HG02571 (cell line): ENCODE results near the gene FAM72D.
"Not testable (repeated sequence)": the region's sequence is repeated elsewhere in the genome, so short reads cannot be mapped to it uniquely, and the experiment has no call there.

Experiments used
- ATAC-seq: cut with Tn5 transposase; IDR thresholded peaks from one replicate; pipeline ENCODE4 v1.9.1; 2021; ENCODE audit warnings: mild to moderate bottlenecking, moderate library complexity; ENCODE audit not compliant: unreplicated experiment

FAM72D gene

DNA sequence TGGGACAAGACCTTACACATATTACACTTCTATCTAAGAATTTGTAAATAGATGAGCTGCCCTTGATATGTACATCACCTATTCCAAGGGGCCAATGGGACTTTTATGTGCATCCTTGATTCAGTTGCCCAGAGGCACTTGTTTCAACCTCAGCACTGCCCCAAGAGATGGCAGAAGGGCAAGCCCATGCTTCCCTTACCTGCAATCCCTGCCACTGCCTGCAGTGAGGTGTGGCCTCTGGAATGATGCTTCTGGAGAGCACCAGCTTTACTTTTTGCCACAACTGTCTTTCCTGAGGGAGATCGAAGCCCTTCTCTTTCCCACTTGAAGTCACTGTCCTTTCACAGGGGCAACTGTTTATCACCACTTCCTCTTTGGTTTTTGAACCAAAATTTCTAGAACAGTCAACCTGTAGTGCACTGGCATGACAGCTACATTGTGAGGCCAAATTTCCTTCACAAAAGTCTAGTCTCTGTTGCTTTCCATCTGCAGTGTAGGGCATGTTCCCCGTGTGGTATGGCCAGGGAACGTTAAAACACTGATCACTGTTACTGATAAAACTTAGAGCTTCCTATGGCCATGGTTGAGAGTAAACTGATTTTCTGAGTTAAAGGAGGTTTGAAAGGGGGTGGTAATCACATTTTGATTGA lies 48.6 kb downstream of the FAM72D start:
- ATAC-seq = not testable (repeated sequence)

- not testable (repeated sequence) for ATAC-seq
Measured at GRCh38 chr1:145146308-145146707, 50.5 kb downstream of the FAM72D start.

- ATAC-seq = not testable (repeated sequence)
Measured at GRCh38 chr1:145147172-145147571, 51.4 kb downstream of the FAM72D start.

- ATAC-seq = not testable (repeated sequence)
Measured at GRCh38 chr1:145155421-145155820, 59.6 kb downstream of the FAM72D start.

DNA sequence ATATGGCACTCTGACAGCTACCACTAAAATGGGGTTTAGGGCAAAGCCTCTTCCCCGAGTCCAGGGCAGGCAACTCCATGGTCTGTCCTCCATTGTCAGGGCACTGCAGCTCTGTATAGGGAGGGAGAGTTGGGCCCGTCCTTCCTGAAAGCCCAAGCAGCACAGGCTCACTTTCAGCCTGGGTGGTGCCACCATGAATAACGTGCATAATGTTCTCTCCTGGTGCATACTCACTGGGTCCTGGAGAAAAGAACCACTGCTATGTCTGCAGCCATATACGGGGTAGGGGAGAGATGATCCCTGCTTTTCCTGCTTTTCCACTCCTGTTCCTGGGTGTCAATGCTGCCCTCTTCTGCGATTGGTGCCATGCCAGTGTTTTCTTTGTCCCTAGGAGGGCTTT lies 60.1 kb downstream of the FAM72D start:
- not testable (repeated sequence) for ATAC-seq

DNA sequence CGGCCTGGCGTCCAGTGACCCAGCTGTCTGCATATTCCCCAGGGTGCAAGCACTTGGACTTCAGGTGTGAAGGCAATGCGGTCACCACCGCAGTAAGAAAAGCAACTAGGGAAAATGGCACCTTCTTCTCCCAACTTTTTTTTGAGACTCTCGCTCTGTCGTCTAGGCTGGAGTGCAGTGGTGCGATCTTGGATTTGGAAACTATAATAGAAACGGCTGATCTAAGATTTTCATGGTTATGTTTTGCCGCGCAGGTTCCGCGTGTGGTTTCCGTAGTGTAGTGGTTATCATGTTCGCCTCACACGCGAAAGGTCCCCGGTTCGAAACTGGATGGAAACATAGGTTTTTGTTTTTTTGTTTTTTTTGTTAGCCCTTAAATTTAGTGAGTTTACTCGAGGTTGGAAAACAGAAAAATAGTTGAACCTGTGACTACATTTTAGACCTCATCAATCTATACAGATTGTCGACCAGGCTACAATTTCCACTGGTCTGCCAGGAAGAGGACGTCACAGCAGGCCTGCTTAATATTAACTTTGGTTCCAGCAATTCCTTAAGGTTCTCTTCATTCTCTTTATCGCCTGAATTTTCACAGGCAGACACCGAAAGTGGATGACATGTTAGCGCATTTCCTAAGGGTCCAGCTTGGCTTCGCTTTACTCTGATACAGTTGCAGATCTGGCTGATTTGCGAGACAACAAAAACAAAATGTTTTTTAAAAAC lies 61.3 kb downstream of the FAM72D start:
- ATAC-seq = peak; percentile 42

DNA sequence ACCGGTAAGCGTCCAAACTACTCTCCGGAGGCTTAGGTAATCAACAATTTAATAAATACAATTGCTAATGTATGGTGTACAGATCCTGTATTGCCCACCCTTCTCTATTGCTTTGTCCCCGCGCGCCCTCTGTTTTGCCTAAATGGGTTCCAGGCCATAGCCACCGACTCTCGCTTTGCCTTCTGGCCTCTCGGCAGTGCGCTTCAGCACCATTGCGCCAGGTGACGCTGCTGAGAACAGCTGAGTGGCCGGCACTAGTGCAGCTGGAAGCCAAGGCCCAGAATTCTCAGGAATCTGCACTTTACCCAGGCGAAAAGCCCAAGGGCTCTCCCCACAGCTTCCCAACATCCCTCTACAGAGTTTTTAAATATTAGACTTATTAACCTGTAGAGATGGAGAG lies 61.9 kb downstream of the FAM72D start:
- not testable (repeated sequence) for ATAC-seq

DNA sequence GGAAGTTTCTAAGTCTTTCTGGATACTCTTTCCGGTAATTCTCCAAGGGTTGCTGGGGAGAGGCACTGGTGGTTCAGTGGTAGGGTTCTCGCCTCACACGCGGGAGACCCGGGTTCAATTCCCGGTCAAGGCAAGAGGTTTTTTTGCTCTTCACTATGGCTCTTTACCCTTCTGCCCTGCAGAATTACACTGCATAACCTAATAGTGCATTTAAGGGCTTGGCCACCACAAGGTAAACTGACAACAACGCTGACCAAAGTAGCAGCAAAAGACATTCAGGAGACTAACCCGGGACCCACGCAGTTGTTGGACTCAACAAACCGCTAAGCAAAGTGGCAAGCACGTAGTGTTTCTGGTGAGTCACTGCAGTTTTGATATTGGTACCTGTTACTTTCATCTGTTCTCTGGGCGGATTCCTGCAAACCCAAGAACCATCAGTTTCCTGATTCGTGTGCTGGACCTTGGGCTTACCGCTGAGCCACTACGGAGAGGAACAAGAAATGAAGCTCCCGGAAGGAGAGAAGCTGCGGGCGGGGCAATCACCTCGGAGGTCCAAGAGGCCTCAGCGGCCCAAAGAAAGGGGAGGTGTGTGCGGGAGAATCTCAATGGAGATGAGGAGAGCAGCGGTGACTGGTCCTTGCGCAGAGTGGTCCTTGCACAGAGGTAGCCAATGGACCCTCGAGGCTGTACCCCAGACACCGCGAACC lies 65.4 kb downstream of the FAM72D start:
- ATAC-seq = peak; percentile 56
